HG03139 (cell line): ENCODE results near the gene UMODL1.

Experiments used
- ATAC-seq: cut with Tn5 transposase; IDR thresholded peaks from one replicate; pipeline ENCODE4 v1.9.1; 2021; ENCODE audit not compliant: unreplicated experiment

The UMODL1 gene

DNA sequence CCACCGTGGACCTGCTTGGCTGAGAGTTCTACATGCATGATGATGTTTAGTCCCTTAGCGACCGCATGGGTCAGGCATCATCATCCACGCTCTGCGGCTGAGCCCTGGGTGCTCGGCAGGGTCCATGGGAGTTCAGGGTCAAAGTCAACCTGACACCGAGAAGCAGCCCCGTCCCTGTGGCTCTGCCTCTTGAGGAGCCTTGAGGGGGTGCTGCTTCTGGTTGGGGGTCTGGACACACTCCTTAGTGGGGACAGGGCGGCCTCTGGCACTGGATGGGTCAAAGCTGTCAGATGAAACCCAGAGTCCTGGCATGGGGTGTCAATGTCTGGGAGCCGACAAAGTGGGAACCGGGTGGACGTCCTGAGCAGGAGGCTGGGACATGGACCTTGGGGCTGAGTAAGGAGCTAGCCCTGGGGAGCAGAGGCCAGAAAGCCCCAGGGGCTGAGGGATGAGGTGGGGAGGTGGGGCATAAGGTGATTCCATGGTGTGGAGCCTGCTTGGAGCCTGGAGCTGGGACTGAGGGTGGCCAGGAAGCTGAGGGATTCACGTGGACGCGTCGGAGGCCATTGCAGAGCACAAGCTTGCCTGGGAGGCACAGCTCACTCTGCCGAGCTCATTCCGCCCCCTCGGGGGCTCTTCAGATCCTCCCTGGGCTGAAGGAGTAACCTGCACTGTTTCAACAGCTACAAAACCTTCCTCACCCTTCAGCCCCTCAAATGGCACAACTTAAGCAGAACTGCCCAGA is 53.9 kb downstream of the UMODL1 start:
- no peak for ATAC-seq

- ATAC-seq: no peak
Measured at GRCh38 chr21:42125571-42126544, 54.7 kb downstream of the UMODL1 start.

- ATAC-seq: no peak
Measured at GRCh38 chr21:42127164-42128150, 56.3 kb downstream of the UMODL1 start.

DNA sequence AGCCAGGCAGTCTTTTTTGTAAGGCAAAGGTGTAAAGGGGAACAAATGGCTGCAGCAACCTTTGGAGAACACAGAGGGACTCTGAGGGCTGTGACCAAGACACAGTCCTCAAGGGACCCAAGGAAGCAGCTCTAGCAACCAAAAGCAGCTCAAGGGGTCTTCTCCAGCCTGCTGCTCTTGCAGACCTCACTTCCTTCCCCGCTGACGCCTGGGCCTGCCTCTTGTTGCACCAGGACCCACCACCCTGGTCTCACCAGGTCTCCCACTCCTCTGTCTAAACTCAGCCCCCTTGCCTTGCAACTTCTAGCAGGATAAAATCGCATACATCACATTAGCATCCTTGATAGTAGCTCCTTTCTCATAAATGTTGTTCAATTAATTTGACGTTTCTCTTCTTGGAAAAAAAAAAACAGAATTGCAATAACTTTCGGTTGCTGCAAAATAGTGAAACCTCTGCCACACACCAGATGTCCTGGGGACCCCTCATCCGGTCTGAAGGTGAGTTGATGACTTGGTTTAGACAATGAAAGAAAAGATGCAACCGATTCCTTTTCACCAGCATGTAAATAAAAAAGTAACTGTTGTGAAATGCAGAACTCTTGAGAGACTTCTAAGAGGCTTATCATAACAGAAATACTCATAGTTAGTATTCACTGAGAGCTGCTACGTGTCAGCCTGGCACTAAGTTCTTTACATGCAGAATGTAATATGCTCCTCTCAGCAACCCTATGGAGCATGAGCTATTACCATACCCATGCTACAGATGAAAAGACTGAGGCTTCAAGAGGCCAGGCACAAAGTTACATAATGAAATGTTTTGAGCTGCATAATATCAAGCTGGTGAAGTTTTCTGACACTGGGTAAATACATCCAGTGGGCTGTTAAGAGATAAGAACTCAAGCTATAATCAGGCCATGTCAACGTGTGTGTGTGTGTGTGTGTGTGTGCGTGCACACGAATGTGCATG is 58.5 kb downstream of the UMODL1 start:
- no peak for ATAC-seq

- ATAC-seq: no peak
Measured at GRCh38 chr21:42130441-42130840, 59.3 kb downstream of the UMODL1 start.

DNA sequence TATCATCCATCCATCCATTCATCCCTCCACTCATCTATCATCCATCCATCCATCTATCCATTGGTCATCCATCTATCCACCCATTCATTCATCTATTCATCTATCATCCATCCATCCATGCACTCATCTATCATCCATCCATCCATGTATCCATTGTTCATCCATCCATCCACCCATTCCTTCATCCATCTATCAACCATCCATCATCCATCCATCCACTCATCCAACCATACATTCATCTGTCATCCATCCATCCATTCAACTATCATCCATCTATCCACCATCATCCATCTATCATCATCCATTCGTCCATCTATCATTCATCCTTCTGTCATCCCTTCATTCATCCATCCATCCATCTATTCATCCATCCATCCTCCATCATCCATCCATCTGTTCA is 61.1 kb downstream of the UMODL1 start:
- ATAC-seq: no peak

DNA sequence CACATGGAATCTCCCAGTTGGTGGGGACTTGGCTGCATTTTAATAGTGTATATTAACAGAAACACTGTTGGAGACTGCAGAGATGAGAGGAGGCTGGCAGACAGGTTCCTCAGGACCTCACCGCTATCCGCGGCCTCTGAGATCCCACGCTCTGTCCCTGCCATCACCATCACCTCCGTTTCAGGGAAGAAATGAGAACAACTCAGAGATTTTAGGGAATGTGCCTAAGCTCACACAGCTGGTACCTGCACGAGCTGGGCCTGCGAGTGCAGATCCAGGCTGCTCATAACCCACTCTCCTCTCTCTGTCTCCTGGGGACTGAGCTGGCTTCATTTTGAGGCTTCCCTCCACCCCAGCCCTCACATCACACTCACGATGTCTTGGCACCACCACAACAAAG is 62.0 kb downstream of the UMODL1 start:
- no peak for ATAC-seq

DNA sequence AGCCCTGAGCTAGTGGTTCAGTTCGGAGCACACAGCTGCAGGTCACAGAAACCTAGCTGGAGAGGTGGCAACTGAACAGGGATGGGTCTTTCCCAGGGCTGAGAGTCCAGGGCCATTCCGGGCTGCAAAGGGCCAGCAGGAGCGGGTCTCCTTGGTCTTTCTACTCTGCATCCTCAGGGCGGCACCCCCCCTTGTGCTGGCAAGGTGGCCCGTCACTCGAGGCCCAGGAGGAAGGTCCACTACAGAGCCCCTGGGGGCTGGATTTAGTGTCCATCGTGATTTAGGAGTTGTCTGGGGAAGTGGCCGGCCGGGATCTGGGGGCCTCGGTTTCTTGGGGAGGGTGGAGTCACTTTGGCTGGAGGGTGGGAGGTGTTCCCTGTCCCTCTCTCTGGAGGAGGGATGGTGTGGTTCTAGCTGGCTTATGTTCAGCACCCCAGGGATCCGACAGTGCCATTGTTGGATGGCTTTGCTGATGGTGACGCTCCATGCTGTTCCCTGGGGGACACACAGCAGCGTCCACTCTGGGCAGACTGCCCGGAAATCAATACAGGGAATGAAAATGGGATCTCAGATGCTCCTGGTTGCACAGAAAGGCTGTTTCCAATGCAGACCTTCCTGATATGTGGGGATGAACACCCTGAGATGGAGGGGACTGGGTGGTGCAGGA is 64.4 kb downstream of the UMODL1 start:
- ATAC-seq: no peak

DNA sequence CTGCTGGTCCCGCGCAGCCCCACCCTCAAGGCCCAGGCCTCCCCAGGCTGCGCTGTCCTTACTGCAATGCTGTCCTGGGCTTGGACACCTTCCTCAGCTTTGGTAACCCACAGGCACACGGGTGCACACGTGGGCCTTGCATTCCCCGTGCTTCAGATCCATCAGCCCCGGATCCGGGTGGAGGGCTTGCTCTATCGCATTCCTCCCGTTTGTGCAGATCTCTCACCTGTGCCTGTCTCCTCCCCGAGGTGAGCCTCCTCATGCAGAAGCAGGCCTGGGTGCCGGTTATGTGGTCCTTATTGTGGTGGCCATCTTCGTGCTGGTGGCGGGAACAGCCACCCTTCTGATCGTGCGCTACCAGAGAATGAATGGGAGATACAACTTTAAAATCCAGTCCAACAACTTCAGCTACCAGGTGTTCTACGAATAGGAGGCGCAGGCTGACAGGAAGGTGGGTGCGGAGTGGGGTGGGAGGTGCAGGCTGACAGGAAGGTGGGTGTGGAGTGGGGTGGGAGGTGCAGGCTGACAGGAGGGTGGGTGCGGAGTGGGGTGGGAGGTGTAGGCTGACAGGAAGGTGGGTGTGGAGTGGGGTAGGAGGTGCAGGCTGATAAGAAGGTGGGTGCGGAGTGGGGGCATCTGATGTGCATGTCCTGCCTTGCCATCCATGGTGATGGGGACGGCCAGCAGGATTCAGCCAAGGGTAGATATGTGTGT is 66.2 kb downstream of the UMODL1 start:
- ATAC-seq: no peak

- ATAC-seq: no peak
Measured at GRCh38 chr21:42140196-42140934, 69.2 kb downstream of the UMODL1 start.

- no peak for ATAC-seq
Measured at GRCh38 chr21:42141643-42142042, 70.5 kb downstream of the UMODL1 start.

DNA sequence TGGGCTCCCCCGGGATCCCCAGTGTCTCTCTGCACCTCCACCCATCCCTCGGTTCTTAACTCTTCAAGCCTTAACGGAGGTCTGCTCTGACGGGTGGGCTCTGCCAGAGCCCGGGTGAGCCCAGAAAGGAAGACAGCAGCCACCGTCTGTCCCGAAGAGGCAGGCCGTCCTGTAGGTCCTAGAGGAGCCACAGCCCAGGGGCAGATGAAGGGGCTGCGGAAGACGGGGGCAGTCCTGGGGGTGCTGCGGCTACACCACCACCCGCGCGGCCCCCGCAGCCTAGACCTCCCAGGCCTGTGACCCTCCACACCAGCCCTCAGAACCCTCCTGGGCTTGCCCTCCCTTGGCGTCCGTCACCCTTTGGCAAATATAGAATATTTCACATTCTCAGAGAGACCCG is 71.0 kb downstream of the UMODL1 start:
- ATAC-seq: no peak

DNA sequence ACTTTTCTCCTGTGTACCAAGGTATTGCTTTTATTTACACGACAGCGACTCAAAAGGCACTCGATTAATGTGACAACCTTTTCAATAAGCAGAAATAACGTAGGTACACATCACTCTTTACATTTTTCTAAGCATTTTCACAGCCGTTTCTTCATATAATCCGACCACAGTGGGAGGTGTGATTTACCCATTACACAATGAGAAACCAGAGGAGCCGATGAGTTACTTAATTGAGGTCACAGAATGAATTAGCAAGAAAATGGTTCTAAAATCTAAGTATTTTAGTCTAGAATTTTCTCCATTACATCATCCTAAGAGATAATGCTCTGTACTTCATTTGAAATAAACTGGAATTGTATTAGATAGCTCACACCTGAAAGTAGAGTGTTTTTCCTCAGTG is 71.5 kb downstream of the UMODL1 start:
- no peak for ATAC-seq

- no peak for ATAC-seq
Measured at GRCh38 chr21:42143111-42143510, 72.0 kb downstream of the UMODL1 start.

DNA sequence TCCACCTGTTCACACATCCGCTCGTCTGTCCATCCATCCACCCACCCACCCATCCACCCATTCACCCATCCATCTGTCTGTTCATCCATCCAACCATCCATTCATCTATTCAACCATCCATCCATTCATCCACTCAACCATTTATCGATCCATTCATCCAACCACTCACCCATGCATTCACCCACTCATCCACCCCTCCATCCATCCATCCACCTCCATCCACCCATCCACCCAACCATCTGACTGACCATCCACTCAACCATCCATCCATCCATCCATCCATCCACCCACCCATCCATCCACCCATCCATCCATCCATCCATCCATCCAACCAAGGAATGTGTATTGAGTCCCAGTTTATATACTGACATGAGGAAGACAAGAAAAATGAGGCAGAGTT is 73.1 kb downstream of the UMODL1 start:
- no peak for ATAC-seq

DNA sequence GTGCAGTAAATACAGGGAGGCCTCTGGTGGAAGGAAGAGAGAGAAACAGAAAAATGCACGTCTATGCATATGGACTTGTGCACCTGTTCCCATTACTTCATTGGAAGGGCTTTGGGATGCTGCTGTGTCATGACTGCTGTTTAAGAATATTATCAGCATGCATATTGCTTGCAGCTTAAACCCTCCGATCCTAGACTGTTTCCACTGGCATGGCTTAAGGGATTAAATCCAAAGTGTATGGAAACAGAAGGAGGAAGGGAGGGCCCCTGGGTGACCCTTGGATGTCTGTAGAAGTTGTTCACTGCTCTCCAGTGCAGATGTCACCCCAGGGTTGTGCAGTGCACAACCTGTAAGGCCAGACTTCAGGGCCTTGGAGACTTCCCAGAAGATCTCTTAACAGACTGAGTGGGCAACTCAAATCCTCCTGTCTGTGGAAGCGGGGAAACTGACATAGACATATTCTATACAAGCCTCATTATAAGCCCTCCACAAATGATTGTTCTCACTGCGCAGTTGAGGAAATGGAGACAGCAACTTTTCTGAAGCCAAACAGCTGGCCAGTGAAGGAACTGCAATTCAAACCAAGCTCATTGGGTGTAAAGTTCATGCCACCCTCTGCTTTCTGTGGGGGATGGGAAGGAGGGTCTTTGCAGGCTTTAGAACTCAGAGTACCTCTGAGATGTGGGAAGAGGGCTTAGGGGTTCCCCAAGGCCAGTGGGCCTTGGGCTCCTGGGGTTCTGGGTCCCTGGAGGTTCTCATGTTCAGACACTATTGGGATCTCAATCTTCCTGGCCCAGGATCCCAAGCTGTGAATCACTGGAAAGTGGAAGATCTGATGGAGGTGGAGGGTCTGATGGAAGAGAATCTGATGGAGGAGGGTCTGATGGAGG is 73.8 kb downstream of the UMODL1 start:
- no peak for ATAC-seq
